GM18951 (cell line): ENCODE results near the gene ZKSCAN4.

Experiments used
- POLR2A ChIP-seq: IDR thresholded peaks from 4 replicates; pipeline ENCODE4 v1.6.1; 2011; ENCODE audit warnings: mild to moderate bottlenecking; ENCODE audit not compliant: insufficient read length, insufficient read depth; ENCODE audit errors: extremely low read depth
- in situ Hi-C: fragments of 300-500 bp; cut with MboI; formaldehyde crosslinking; loops from one replicate; pipeline ENCODE4 v1.12.0; 2022; ENCODE audit warnings: low sequenced_read_pairs, mixed read lengths, inconsistent platforms; ENCODE audit not compliant: unreplicated experiment

The ZKSCAN4 gene

GRCh38 chr6:28226460-28226859, 25.6 kb downstream of the ZKSCAN4 start:
- in situ Hi-C loops: no loop called here

GRCh38 chr6:28225056-28225834, 26.8 kb downstream of the ZKSCAN4 start, which contains the start of gene ZSCAN9:
TSS of gene ZSCAN9 (plus strand) at chr6:28225275. CDS start at chr6:28227085, 1,810 bp downstream.
- in situ Hi-C loops: no loop called here

More at GRCh38 chr6:28226460-28226859, 25.6 kb downstream of the ZKSCAN4 start:
- no peak for TF ChIP-seq POLR2A

GRCh38 chr6:28224131-28225055, 27.7 kb downstream of the ZKSCAN4 start:
- no peak for TF ChIP-seq POLR2A
- in situ Hi-C loops: no loop called here

More at GRCh38 chr6:28225056-28225834, 26.8 kb downstream of the ZKSCAN4 start, which contains the start of gene ZSCAN9:
- peak; percentile 79 for TF ChIP-seq POLR2A

GRCh38 chr6:28220257-28221133, 31.6 kb downstream of the ZKSCAN4 start:
- in situ Hi-C loops: no loop called here
- no peak for TF ChIP-seq POLR2A

GRCh38 chr6:28218312-28219248, 33.5 kb downstream of the ZKSCAN4 start:
- in situ Hi-C loops: no loop called here
- peak; percentile 54 for TF ChIP-seq POLR2A

GRCh38 chr6:28217890-28218289, 34.2 kb downstream of the ZKSCAN4 start:
- in situ Hi-C loops: no loop called here
- TF ChIP-seq POLR2A: no peak

GRCh38 chr6:28215425-28215824, 36.6 kb downstream of the ZKSCAN4 start:
- in situ Hi-C loops: no loop called here
- TF ChIP-seq POLR2A: no peak

GRCh38 chr6:28213213-28213523, 38.9 kb downstream of the ZKSCAN4 start:
- no peak for TF ChIP-seq POLR2A
- in situ Hi-C loops: no loop called here

GRCh38 chr6:28212510-28213212, 39.4 kb downstream of the ZKSCAN4 start:
- in situ Hi-C loops: no loop called here
- TF ChIP-seq POLR2A: no peak

GRCh38 chr6:28211840-28212509, 40.1 kb downstream of the ZKSCAN4 start:
- no peak for TF ChIP-seq POLR2A
- in situ Hi-C loops: no loop called here

- TF ChIP-seq POLR2A: no peak
- in situ Hi-C loops: no loop called here
Observed at GRCh38 chr6:28209753-28210535, 42.1 kb downstream of the ZKSCAN4 start.
